SK-N-MC (cell line): ENCODE results near the gene SMIM23.

Experiments
- DNase-seq: peaks from one replicate; pipeline ENCODE4 v3.0.0-alpha.2; 2011; ENCODE audit warnings: low read depth, low spot score
- H3K27ac ChIP-seq: fragments of 200-600 bp; sonication (generic); 2 replicates; pipeline ENCODE4 v1.5.1; 2016; ENCODE audit warnings: mixed run types
- H3K36me3 ChIP-seq: fragments of 200-600 bp; sonication (generic); 2 replicates; pipeline ENCODE4 v1.6.1; 2017; ENCODE audit warnings: antibody characterized with exemption, low read length, mixed read lengths; ENCODE audit not compliant: insufficient read depth
- H3K4me3 ChIP-seq: fragments of 200-600 bp; sonication (generic); 2 replicates; pipeline ENCODE4 v1.5.1; 2016
- H3K9ac ChIP-seq: fragments of 200-600 bp; sonication (generic); 2 replicates; pipeline ENCODE4 v1.8.0; 2017; ENCODE audit warnings: mixed run types, mixed read lengths; ENCODE audit not compliant: insufficient read length
- H3K9me3 ChIP-seq: fragments of 200-600 bp; sonication (generic); 2 replicates; pipeline ENCODE4 v1.6.1; 2017; ENCODE audit warnings: low read depth, mild to moderate bottlenecking, antibody characterized with exemption, low read length, moderate library complexity, mixed read lengths
- EZH2 ChIP-seq: fragments of 200-600 bp; sonication (generic); IDR thresholded peaks from one replicate; pipeline ENCODE4 v1.6.1; 2017; ENCODE audit warnings: antibody characterized with exemption
- FOXP2 ChIP-seq: optimal IDR thresholded peaks from 2 replicates; pipeline ENCODE3; 2011; ENCODE audit warnings: mild to moderate bottlenecking, moderate library complexity; ENCODE audit not compliant: insufficient read depth; ENCODE audit errors: extremely low read length, control extremely low read depth
- POLR2AphosphoS5 ChIP-seq: IDR thresholded peaks from 2 replicates; pipeline ENCODE4 v1.6.1; 2012; ENCODE audit warnings: mild to moderate bottlenecking, low read depth, low read length, borderline replicate concordance

The SMIM23 gene

DNA sequence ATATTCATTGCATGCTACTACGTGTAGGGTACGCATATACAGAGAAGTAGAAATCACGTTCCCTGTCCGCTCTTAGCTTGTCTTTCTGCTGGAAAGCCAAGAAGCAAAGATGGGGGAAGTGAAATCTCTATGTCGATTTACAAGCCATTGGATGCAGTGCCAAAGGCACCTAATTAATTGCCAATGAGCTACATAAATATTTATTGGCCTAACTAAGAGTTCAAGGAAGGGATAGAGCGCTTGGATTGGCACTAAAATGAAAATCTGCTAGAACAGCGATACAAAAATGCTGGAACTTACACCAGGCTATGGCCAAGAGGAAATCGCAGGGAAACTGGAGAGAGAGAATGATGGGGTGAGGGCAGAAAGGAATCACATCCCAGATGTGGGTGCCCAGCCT is 10.8 kb downstream of the SMIM23 start:
- H3K27ac ChIP-seq: no peak overlapping the region
- TF ChIP-seq EZH2 (no peak), POLR2AphosphoS5 (no peak), FOXP2 (no peak)
- H3K36me3 ChIP-seq: no peaks in the 10 kb centered on the region
- no peak overlapping the region for H3K9ac ChIP-seq
- DNase-seq: no peak
- no peaks in the 10 kb centered on the region for H3K9me3 ChIP-seq
- H3K4me3 ChIP-seq: no peak overlapping the region

DNA sequence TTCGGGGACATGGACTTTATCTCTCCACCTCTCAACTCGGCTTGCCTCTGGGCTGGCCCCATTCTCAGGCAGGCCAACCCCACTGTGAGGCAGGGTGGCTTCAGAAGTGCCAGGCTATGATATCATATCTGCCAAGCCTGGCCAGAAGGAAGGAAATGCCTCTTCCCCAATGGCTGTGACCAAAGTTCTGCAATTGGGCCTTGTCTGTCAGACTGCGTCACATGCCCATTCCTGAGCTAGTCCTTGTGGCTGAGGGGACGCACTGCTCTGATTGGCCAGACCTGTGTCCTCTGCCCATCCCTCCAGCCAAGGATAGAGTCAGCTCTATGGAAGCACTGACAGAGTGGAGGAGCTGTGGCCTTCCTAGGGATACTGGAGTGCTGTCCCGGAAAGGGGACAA is 11.9 kb downstream of the SMIM23 start:
- H3K4me3 ChIP-seq: no peak overlapping the region
- no peak overlapping the region for H3K27ac ChIP-seq
- H3K36me3 ChIP-seq: no peaks in the 10 kb centered on the region
- no peak for DNase-seq
- no peak overlapping the region for H3K9ac ChIP-seq
- H3K9me3 ChIP-seq: no peaks in the 10 kb centered on the region
- TF ChIP-seq POLR2AphosphoS5 (no peak), FOXP2 (no peak), EZH2 (no peak)

DNA sequence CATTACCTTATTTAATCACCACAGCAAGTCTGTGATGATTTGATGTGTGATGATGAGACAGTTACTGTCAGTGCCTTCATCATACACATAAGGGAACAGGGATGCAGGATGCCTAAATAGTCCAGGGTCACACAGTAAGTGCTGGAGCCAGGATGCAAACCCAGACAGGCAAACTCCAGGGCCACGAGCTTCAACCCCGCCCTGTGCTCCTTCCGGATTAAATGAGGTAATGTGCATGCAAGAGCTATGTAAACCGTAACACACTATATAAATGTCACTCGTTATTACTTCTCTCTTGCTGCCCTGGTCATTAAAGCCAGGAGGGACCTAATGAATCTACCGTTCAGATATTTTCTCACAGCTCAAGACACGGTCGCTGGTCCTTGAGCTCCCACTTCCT is 12.8 kb downstream of the SMIM23 start:
- TF ChIP-seq EZH2: no peak
- TF ChIP-seq FOXP2: no peak
- no peak for TF ChIP-seq POLR2AphosphoS5

DNA sequence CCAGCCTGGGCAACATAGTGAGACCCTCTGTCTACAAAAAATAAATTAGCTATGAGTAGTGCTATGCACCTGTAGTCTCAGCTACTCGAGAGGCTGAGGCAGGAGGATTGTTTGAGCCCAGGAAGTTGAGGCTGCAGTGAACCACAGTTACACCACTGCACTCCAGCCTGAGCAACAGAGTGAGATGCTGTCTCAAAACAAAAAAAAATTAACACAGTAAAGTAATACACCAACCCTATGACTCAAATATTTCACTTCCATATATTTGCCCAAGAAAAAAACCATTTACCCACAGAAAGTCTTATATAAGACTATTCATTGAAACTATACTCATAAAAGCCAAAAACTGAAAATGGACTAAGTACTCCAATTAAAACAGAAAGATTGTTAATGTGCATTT is 16.2 kb downstream of the SMIM23 start:
- no peak overlapping the region for H3K9ac ChIP-seq
- no peaks in the 10 kb centered on the region for H3K36me3 ChIP-seq
- TF ChIP-seq FOXP2: no peak
- no peak for TF ChIP-seq POLR2AphosphoS5
- no peak for TF ChIP-seq EZH2
- H3K4me3 ChIP-seq: no peak overlapping the region
- no peak overlapping the region for H3K27ac ChIP-seq
- H3K9me3 ChIP-seq: no peaks in the 10 kb centered on the region
- DNase-seq: no peak

More for the DNA sequence above, 12.8 kb downstream of the SMIM23 start:
- Histone ChIP-seq H3K36me3 (no peaks in the 10 kb centered on the region), H3K9me3 (no peaks in the 10 kb centered on the region), H3K27ac (no peak overlapping the region), H3K9ac (no peak overlapping the region), H3K4me3 (no peak overlapping the region)
- DNase-seq: no peak

DNA sequence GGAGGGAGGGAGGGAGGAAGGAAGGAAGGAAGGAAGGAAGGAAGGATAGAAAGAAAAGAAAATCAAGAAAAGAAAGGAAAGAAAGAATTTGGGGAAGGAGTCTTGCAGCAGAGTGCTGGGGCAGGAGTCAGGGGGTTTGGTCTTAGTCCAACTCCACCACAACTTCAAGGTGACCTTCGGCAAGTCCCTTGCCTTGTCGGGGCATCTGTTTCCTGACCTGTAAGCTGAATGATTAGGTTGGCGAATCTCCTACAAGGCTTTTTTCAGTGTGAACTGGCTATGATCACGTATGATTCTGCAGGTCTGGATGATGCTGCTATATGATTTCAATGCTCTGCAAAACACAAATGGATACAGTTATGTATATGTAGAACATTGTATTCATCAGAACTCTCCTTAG is 20.1 kb downstream of the SMIM23 start:
- H3K27ac ChIP-seq: no peak overlapping the region
- DNase-seq: no peak
- no peak overlapping the region for H3K4me3 ChIP-seq
- TF ChIP-seq FOXP2: no peak
- no peak for TF ChIP-seq EZH2
- TF ChIP-seq POLR2AphosphoS5: no peak
- no peak overlapping the region for H3K9ac ChIP-seq
- no peaks in the 10 kb centered on the region for H3K36me3 ChIP-seq
- no peaks in the 10 kb centered on the region for H3K9me3 ChIP-seq

DNA sequence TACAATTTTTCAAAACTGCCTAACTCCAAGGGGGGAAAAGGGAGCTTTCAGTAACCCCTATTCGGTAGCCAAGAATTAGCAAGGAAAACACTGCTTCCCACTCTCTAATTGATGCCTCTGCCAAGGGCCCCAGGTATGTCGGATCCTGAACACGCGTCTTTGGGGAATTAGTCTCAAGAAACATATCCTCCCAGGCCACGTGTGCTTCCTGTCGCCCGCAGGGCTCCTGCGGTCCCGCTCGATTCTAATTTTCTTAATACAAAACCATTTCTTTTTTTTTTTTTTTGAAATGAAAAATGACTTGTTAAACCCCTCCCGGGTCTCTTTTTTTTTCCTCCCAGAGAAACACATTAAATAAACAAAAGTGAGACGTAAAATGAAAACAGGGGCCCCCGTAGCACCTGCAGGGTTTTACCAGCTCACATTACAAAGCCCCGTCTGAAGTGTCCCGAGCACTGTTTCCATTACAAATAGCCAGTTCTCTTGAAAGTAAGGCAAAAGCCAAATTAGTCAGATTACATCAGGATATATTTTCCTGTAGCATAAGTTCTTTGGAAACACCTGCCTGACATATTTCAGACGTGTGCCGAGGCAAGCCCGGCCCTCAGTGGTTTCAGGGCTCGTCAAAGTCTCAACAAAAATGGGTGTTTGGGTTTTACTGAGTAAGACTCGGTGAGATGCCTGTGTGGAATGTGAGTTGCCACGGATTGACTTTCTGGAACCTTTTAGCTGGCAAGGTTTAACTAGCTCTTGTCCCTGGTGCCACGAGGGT is 21.5 kb downstream of the SMIM23 start:
- Histone ChIP-seq H3K36me3 (no peaks in the 10 kb centered on the region), H3K4me3 (no peak overlapping the region), H3K9me3 (no peaks in the 10 kb centered on the region), H3K27ac (no peak overlapping the region), H3K9ac (no peak overlapping the region)
- TF ChIP-seq FOXP2 (no peak), POLR2AphosphoS5 (no peak), EZH2 (no peak)
- DNase-seq: no peak

DNA sequence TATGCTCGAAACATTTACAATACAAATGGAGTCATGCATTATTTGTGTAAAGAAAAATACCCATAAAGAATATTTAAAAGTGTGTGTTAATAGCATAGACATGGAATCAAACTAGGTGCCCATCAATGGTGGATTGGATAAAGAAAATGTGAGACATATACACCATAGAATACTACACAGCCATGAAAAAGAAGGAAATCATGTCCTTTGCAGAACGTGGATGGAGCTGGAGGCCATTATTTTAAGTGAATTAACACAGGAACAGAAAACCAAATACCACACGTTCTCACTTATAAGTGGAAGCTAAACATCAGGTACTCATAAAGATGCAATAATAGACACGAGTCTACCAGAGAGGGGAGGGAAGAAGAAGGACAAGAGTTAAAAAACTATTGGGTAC is 22.8 kb downstream of the SMIM23 start:
- H3K9ac ChIP-seq: no peak overlapping the region
- no peak overlapping the region for H3K4me3 ChIP-seq
- no peak overlapping the region for H3K27ac ChIP-seq
- H3K9me3 ChIP-seq: no peaks in the 10 kb centered on the region
- no peak for TF ChIP-seq POLR2AphosphoS5
- TF ChIP-seq FOXP2: no peak
- no peak for TF ChIP-seq EZH2
- H3K36me3 ChIP-seq: no peaks in the 10 kb centered on the region
- no peak for DNase-seq

DNA sequence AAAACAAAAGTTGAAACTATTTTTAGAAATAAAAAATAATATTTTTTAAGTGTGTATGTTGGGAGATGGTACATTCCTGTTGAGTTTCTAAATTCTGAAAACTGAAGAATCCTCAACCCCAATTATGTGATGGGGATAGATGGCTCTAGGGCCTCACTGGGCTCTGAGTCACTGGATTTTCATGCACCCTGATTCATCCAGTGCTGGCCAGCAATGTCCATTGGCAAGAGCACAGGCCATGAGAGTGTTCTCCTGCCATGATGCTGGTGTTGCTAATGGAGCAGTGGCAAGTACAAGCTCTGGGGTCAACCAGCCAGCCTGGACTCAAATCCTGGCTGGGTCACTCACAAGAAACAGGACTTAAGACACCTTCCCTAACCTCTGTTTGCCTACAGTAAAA is 23.3 kb downstream of the SMIM23 start:
- no peak for DNase-seq
- Histone ChIP-seq H3K4me3 (no peak overlapping the region), H3K9me3 (no peaks in the 10 kb centered on the region), H3K9ac (no peak overlapping the region), H3K27ac (no peak overlapping the region), H3K36me3 (no peaks in the 10 kb centered on the region)
- TF ChIP-seq POLR2AphosphoS5: no peak
- no peak for TF ChIP-seq FOXP2
- no peak for TF ChIP-seq EZH2

DNA sequence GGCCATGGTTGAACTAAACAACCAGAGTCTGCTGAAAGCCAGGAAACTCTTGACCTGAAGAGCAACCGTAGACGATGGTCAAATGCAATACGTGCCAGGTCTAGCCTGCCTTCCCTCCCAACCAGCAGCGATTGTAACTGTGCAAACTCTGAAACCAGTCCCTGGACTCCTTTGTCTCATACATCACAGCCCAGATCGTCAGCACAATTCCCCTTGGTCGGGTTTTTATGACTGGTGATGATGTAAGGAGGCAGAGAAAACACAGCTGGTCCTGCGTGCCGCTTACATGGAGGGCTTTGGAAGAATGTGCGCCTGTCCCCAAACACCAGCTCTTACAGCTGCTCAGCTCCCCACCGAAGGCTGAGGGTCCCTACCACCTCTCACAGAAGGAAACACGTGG is 24.6 kb downstream of the SMIM23 start:
- no peaks in the 10 kb centered on the region for H3K9me3 ChIP-seq
- no peak for DNase-seq
- TF ChIP-seq EZH2 (no peak), POLR2AphosphoS5 (no peak), FOXP2 (no peak)
- no peaks in the 10 kb centered on the region for H3K36me3 ChIP-seq
- no peak overlapping the region for H3K9ac ChIP-seq
- H3K27ac ChIP-seq: no peak overlapping the region
- H3K4me3 ChIP-seq: no peak overlapping the region
